GM23338 (cell line): Measurements from ENCODE around the gene PARP12. TPM values are rescaled to one million over a fixed set of nuclear protein-coding genes. Genes with fewer than 3 reads are reported as not detected.

Source experiments
- ATAC-seq: fragments of 200-7000 bp; cut with Tn5 transposase; 3 replicates; pipeline ENCODE4 v1.9.1; 2020
- DNase-seq: peaks from one replicate; pipeline ENCODE4 v3.0.0-alpha.2; 2015; ENCODE audit warnings: low spot score
- H2AFZ ChIP-seq: fragments of 200-600 bp; sonication (generic); 2 replicates; pipeline ENCODE4 v1.8.0; 2016; ENCODE audit warnings: antibody characterized with exemption, mild to moderate bottlenecking, moderate library complexity
- H3F3A ChIP-seq: fragments of 200-600 bp; sonication (generic); replicated peaks from 2 replicates; pipeline ENCODE4 v1.8.0; 2017; ENCODE audit warnings: antibody characterized with exemption, mixed run types, low read depth
- H3K27ac ChIP-seq: fragments of 200-600 bp; sonication (generic); 2 replicates; pipeline ENCODE4 v1.6.1; 2016; ENCODE audit warnings: low read depth
- H3K27me3 ChIP-seq: fragments of 200-600 bp; sonication (generic); 2 replicates; pipeline ENCODE4 v1.8.0; 2016; ENCODE audit warnings: mild to moderate bottlenecking, mixed run types, moderate library complexity; ENCODE audit not compliant: insufficient read depth
- H3K36me3 ChIP-seq: fragments of 200-600 bp; sonication (generic); 2 replicates; pipeline ENCODE4 v1.8.0; 2016; ENCODE audit warnings: mild to moderate bottlenecking; ENCODE audit not compliant: insufficient read depth
- H3K4me1 ChIP-seq: fragments of 200-600 bp; sonication (generic); 2 replicates; pipeline ENCODE4 v1.8.0; 2016; ENCODE audit warnings: mild to moderate bottlenecking, moderate library complexity; ENCODE audit not compliant: insufficient read depth
- H3K4me2 ChIP-seq: fragments of 200-600 bp; sonication (generic); 2 replicates; pipeline ENCODE4 v1.7.1; 2017; ENCODE audit warnings: mixed run types
- H3K4me3 ChIP-seq: fragments of 200-600 bp; sonication (generic); 2 replicates; pipeline ENCODE4 v1.6.1; 2016; ENCODE audit warnings: mixed run types
- H3K79me2 ChIP-seq: fragments of 200-600 bp; sonication (generic); replicated peaks from 2 replicates; pipeline ENCODE4 v1.8.0; 2017; ENCODE audit warnings: mild to moderate bottlenecking; ENCODE audit not compliant: insufficient read depth
- H3K9me2 ChIP-seq: fragments of 200-600 bp; sonication (generic); 2 replicates; pipeline ENCODE4 v1.8.0; 2017; ENCODE audit not compliant: insufficient read depth
- H4K20me1 ChIP-seq: fragments of 200-600 bp; sonication (generic); replicated peaks from 2 replicates; pipeline ENCODE4 v1.8.0; 2017; ENCODE audit warnings: mild to moderate bottlenecking; ENCODE audit not compliant: insufficient read depth
- H3K27ac Mint-ChIP-seq: 2 replicates; pipeline ENCODE4 v1.8.0; 2020; ENCODE audit warnings: inconsistent platforms, mild to moderate bottlenecking, moderate library complexity, mixed read lengths
- H3K27me3 Mint-ChIP-seq: 3 replicates; pipeline ENCODE4 v1.8.0; 2022; ENCODE audit warnings: low read depth, mild to moderate bottlenecking, moderate library complexity, mixed read lengths, inconsistent platforms; ENCODE audit not compliant: insufficient read depth, poor library complexity
- H3K36me3 Mint-ChIP-seq: 3 replicates; pipeline ENCODE4 v1.8.0; 2021; ENCODE audit warnings: low read depth, mild to moderate bottlenecking, inconsistent platforms, moderate library complexity, mixed read lengths
- H3K4me1 Mint-ChIP-seq: 3 replicates; pipeline ENCODE4 v1.8.0; 2020; ENCODE audit warnings: mild to moderate bottlenecking, inconsistent platforms, mixed read lengths
- H3K4me3 Mint-ChIP-seq: 3 replicates; pipeline ENCODE4 v1.8.0; 2021; ENCODE audit warnings: moderate library complexity, mild to moderate bottlenecking, inconsistent platforms, mixed read lengths
- H3K9me3 Mint-ChIP-seq: 3 replicates; pipeline ENCODE4 v1.8.0; 2020; ENCODE audit warnings: moderate library complexity, mild to moderate bottlenecking, inconsistent platforms, mixed read lengths
- JUNB ChIP-seq: IDR thresholded peaks from one replicate; pipeline ENCODE4 v1.6.1; 2016; ENCODE audit warnings: antibody characterized with exemption; ENCODE audit not compliant: unreplicated experiment
- NANOG ChIP-seq: IDR thresholded peaks from 2 replicates; pipeline ENCODE4 v1.6.1; 2016; ENCODE audit warnings: antibody characterized with exemption, borderline replicate concordance
- POLR2AphosphoS5 ChIP-seq: IDR thresholded peaks from 2 replicates; pipeline ENCODE4 v1.6.1; 2016; ENCODE audit warnings: antibody characterized with exemption, low read depth
- STAT1 ChIP-seq: IDR thresholded peaks from one replicate; pipeline ENCODE4 v1.6.1; 2016; ENCODE audit warnings: antibody characterized with exemption; ENCODE audit not compliant: unreplicated experiment
- ZNF114 ChIP-seq: fragments of 250-450 bp; sonication (Bioruptor Pico); IDR thresholded peaks from 2 replicates; pipeline ENCODE4 v1.5.0; 2020; ENCODE audit warnings: mild to moderate bottlenecking, moderate library complexity
- ZNF331 ChIP-seq: fragments of 250-450 bp; sonication (Bioruptor Pico); IDR thresholded peaks from 2 replicates; pipeline ENCODE4 v1.5.0; 2020; ENCODE audit warnings: low read depth, mild to moderate bottlenecking, moderate library complexity
- polyA plus RNA-seq: library from polyadenylated mRNA; unstranded; fragments of >200 nt; fragmentation: Nextera tagmentation; extraction: Ambion mirVana; gene quantifications from 2 replicates; pipeline ENCODE4 v1.2.1, GENCODE V29; 2016
- total RNA-seq: library from RNA; depleted of rRNA; stranded (reverse); fragments of >200 nt; shearing (Covaris generic); gene quantifications from 2 replicates; pipeline ENCODE4 v1.2.3, GENCODE V29; 2014
- TF ChIP-seq, protein P1 (sequence below): IDR thresholded peaks from one replicate; pipeline ENCODE4 v1.6.1; 2018; ENCODE audit warnings: antibody characterized with exemption; ENCODE audit not compliant: unreplicated experiment
- TF ChIP-seq, protein P2 (sequence below), 2 experiments: fragments of 200-600 bp in 1 of 2; sonication (generic) in 1 of 2; conservative IDR thresholded peaks; 2 replicates each; pipeline versions ENCODE4 v1.5.1 to v1.6.1; 2016 to 2017; ENCODE audit warnings: antibody characterized with exemption in 2 of 2, low read depth in 2 of 2, mild to moderate bottlenecking in 2 of 2, moderate library complexity in 1 of 2
- TF ChIP-seq, protein P3 (sequence below): IDR thresholded peaks from 2 replicates; pipeline ENCODE4 v1.6.1; 2016; ENCODE audit warnings: antibody characterized with exemption
- TF ChIP-seq, protein P4 (sequence below): fragments of 250-450 bp; sonication (Bioruptor Pico); IDR thresholded peaks from 2 replicates; pipeline ENCODE4 v1.5.0; 2020; ENCODE audit warnings: mild to moderate bottlenecking, moderate library complexity

PARP12 gene
- total and polyA plus RNA-seq, 2 experiments from 2014 or later = 2.7 to 10.3 TPM

DNA sequence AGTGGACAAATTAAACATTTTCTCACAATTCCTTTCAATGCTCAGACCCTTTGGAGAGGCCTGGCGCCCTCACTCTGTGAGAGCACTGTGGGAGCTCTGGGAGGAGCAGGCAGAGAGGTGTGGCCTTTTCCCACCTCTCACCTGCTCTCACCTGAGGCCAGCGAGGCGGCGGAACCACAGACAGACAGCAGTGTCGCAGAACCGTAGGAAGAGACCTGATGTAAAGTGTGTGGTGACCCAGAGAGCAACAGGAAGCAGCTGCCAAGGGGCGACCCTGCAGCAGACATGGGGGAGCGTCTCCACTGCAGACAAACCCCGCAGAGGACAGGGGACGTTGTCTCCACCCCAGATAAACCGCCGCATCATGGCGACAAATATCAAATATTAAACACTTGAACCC, 15.6 kb upstream of the PARP12 start:
- peaks cover 3% of the 10 kb centered on the region for H3K27me3 Mint-ChIP-seq
- Histone ChIP-seq H3K4me3 (no peak overlapping the region), H3K36me3 (no peaks in the 10 kb centered on the region), H3K4me1 (no peaks in the 10 kb centered on the region), H4K20me1 (no peaks in the 10 kb centered on the region), H3F3A (no peaks in the 10 kb centered on the region), H3K27me3 (no peaks in the 10 kb centered on the region), H3K79me2 (no peaks in the 10 kb centered on the region), H2AFZ (peak overlapping the region; percentile 38; the same call in 1 of the 2 replicates), H3K4me2 (no peak overlapping the region), H3K9me2 (no peaks in the 10 kb centered on the region), H3K27ac (no peak overlapping the region)
- peak; percentile 73 for ATAC-seq
- peak; percentile 18 for DNase-seq
- H3K36me3 Mint-ChIP-seq = no peaks in the 10 kb centered on the region
- H3K4me1 Mint-ChIP-seq = peaks cover 6% of the 10 kb centered on the region
- H3K9me3 Mint-ChIP-seq = no peaks in the 10 kb centered on the region
- no peak overlapping the region for H3K4me3 Mint-ChIP-seq
- TF ChIP-seq NANOG (no peak), STAT1 (no peak), ZNF114 (no peak), ZNF331 (CRISPR knock-in tag) (no peak), JUNB (no peak), POLR2AphosphoS5 (no peak)
- TF ChIP-seq, protein P1, sequence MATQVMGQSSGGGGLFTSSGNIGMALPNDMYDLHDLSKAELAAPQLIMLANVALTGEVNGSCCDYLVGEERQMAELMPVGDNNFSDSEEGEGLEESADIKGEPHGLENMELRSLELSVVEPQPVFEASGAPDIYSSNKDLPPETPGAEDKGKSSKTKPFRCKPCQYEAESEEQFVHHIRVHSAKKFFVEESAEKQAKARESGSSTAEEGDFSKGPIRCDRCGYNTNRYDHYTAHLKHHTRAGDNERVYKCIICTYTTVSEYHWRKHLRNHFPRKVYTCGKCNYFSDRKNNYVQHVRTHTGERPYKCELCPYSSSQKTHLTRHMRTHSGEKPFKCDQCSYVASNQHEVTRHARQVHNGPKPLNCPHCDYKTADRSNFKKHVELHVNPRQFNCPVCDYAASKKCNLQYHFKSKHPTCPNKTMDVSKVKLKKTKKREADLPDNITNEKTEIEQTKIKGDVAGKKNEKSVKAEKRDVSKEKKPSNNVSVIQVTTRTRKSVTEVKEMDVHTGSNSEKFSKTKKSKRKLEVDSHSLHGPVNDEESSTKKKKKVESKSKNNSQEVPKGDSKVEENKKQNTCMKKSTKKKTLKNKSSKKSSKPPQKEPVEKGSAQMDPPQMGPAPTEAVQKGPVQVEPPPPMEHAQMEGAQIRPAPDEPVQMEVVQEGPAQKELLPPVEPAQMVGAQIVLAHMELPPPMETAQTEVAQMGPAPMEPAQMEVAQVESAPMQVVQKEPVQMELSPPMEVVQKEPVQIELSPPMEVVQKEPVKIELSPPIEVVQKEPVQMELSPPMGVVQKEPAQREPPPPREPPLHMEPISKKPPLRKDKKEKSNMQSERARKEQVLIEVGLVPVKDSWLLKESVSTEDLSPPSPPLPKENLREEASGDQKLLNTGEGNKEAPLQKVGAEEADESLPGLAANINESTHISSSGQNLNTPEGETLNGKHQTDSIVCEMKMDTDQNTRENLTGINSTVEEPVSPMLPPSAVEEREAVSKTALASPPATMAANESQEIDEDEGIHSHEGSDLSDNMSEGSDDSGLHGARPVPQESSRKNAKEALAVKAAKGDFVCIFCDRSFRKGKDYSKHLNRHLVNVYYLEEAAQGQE = no peak
- TF ChIP-seq, protein P2, sequence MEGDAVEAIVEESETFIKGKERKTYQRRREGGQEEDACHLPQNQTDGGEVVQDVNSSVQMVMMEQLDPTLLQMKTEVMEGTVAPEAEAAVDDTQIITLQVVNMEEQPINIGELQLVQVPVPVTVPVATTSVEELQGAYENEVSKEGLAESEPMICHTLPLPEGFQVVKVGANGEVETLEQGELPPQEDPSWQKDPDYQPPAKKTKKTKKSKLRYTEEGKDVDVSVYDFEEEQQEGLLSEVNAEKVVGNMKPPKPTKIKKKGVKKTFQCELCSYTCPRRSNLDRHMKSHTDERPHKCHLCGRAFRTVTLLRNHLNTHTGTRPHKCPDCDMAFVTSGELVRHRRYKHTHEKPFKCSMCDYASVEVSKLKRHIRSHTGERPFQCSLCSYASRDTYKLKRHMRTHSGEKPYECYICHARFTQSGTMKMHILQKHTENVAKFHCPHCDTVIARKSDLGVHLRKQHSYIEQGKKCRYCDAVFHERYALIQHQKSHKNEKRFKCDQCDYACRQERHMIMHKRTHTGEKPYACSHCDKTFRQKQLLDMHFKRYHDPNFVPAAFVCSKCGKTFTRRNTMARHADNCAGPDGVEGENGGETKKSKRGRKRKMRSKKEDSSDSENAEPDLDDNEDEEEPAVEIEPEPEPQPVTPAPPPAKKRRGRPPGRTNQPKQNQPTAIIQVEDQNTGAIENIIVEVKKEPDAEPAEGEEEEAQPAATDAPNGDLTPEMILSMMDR (conservative IDR thresholded peaks at IDR 0.05; ENCODE audit: low read depth in 2 of 2) = no peak
- H3K27ac Mint-ChIP-seq = no peak overlapping the region

DNA sequence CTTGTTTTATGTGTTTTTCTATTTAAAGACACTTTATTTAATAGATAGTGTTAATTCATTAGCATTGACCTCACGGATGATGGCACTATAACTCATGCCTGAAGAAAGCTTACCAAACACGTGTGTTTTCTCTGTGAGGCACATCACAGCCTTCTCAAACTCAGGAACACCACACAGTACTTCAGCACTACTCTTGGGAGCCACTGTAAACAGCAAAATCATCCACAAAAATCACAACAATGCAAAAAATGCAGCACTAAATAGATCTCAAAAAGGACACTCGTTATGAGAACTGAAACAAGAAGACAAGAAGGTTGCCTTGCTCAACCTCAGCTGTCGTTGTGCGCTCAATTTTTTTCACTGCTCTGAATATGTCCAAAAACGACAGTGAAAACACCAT, 12.0 kb upstream of the PARP12 start:
- Mint-ChIP-seq H3K9me3 (no peaks in the 10 kb centered on the region), H3K4me3 (no peak overlapping the region), H3K27ac (no peak overlapping the region), H3K36me3 (no peaks in the 10 kb centered on the region), H3K27me3 (no peaks in the 10 kb centered on the region), H3K4me1 (peaks cover 6% of the 10 kb centered on the region; the same call in 2 of the 3 replicates)
- Histone ChIP-seq H3K27ac (no peak overlapping the region), H3K4me1 (no peaks in the 10 kb centered on the region), H4K20me1 (no peaks in the 10 kb centered on the region), H3K9me2 (no peaks in the 10 kb centered on the region), H3K4me2 (no peak overlapping the region), H2AFZ (no peak overlapping the region), H3K27me3 (no peaks in the 10 kb centered on the region), H3K4me3 (no peak overlapping the region), H3K79me2 (no peaks in the 10 kb centered on the region), H3F3A (no peaks in the 10 kb centered on the region), H3K36me3 (no peaks in the 10 kb centered on the region)
- ATAC-seq (no peak), DNase-seq (no peak)
- TF ChIP-seq, protein P3, sequence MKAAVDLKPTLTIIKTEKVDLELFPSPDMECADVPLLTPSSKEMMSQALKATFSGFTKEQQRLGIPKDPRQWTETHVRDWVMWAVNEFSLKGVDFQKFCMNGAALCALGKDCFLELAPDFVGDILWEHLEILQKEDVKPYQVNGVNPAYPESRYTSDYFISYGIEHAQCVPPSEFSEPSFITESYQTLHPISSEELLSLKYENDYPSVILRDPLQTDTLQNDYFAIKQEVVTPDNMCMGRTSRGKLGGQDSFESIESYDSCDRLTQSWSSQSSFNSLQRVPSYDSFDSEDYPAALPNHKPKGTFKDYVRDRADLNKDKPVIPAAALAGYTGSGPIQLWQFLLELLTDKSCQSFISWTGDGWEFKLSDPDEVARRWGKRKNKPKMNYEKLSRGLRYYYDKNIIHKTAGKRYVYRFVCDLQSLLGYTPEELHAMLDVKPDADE = no peak
- TF ChIP-seq POLR2AphosphoS5 = no peak
- TF ChIP-seq, protein P4, sequence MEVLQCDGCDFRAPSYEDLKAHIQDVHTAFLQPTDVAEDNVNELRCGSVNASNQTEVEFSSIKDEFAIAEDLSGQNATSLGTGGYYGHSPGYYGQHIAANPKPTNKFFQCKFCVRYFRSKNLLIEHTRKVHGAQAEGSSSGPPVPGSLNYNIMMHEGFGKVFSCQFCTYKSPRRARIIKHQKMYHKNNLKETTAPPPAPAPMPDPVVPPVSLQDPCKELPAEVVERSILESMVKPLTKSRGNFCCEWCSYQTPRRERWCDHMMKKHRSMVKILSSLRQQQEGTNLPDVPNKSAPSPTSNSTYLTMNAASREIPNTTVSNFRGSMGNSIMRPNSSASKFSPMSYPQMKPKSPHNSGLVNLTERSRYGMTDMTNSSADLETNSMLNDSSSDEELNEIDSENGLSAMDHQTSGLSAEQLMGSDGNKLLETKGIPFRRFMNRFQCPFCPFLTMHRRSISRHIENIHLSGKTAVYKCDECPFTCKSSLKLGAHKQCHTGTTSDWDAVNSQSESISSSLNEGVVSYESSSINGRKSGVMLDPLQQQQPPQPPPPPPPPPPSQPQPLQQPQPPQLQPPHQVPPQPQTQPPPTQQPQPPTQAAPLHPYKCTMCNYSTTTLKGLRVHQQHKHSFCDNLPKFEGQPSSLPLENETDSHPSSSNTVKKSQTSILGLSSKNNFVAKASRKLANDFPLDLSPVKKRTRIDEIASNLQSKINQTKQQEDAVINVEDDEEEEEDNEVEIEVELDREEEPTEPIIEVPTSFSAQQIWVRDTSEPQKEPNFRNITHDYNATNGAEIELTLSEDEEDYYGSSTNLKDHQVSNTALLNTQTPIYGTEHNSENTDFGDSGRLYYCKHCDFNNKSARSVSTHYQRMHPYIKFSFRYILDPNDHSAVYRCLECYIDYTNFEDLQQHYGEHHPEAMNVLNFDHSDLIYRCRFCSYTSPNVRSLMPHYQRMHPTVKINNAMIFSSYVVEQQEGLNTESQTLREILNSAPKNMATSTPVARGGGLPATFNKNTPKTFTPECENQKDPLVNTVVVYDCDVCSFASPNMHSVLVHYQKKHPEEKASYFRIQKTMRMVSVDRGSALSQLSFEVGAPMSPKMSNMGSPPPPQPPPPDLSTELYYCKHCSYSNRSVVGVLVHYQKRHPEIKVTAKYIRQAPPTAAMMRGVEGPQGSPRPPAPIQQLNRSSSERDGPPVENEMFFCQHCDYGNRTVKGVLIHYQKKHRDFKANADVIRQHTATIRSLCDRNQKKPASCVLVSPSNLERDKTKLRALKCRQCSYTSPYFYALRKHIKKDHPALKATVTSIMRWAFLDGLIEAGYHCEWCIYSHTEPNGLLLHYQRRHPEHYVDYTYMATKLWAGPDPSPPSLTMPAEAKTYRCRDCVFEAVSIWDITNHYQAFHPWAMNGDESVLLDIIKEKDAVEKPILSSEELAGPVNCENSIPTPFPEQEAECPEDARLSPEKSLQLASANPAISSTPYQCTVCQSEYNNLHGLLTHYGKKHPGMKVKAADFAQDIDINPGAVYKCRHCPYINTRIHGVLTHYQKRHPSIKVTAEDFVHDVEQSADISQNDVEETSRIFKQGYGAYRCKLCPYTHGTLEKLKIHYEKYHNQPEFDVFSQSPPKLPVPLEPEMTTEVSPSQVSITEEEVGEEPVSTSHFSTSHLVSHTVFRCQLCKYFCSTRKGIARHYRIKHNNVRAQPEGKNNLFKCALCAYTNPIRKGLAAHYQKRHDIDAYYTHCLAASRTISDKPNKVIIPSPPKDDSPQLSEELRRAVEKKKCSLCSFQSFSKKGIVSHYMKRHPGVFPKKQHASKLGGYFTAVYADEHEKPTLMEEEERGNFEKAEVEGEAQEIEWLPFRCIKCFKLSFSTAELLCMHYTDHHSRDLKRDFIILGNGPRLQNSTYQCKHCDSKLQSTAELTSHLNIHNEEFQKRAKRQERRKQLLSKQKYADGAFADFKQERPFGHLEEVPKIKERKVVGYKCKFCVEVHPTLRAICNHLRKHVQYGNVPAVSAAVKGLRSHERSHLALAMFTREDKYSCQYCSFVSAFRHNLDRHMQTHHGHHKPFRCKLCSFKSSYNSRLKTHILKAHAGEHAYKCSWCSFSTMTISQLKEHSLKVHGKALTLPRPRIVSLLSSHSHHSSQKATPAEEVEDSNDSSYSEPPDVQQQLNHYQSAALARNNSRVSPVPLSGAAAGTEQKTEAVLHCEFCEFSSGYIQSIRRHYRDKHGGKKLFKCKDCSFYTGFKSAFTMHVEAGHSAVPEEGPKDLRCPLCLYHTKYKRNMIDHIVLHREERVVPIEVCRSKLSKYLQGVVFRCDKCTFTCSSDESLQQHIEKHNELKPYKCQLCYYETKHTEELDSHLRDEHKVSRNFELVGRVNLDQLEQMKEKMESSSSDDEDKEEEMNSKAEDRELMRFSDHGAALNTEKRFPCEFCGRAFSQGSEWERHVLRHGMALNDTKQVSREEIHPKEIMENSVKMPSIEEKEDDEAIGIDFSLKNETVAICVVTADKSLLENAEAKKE (CRISPR knock-in tag) = no peak
